Caco-2 (cell line): ENCODE measurements around the gene INPP5D. TPM values are rescaled to one million over a fixed set of nuclear protein-coding genes. Genes with fewer than 3 reads are reported as not detected.
"Not testable (repeated sequence)": the region's sequence is repeated elsewhere in the genome, so short reads cannot be mapped to it uniquely, and the experiment has no call there.

Source experiments
- BruUV-seq: library from RNA; stranded (reverse); fragments of 400-500 nt; replicated peaks from 2 replicates; lab custom pipeline; 2021; lab: Mats Ljungman, UMichigan
- CTCF ChIA-PET: fragments of 300-600 bp; sonication (Branson Sonifier 250); formaldehyde crosslinking; loops from one replicate; lab custom pipeline; 2022; ENCODE audit warnings: antibody characterized with exemption; lab: Charles Lee
- POLR2A ChIA-PET: fragments of 300-600 bp; sonication (Branson Sonifier 250); formaldehyde crosslinking; loops from one replicate; lab custom pipeline; 2022; ENCODE audit warnings: antibody characterized with exemption; lab: Charles Lee
- DNase-seq, 2 experiments: peaks; one replicate each; pipeline versions ENCODE4 v3.0.0 to v3.0.0-alpha.2; 2020 to 2022
- H3K27me3 ChIP-seq: replicated peaks from 2 replicates; pipeline ENCODE4 v1.6.0; 2011; ENCODE audit warnings: low read length; ENCODE audit not compliant: control insufficient read depth, insufficient read depth
- H3K36me3 ChIP-seq: 2 replicates; pipeline ENCODE4 v1.5.1; 2011; ENCODE audit warnings: low read length; ENCODE audit not compliant: control insufficient read depth, insufficient read depth
- H3K4me1 ChIP-seq: fragments of 250-450 bp; sonication (Bioruptor Pico); 2 replicates; pipeline ENCODE4 v1.5.1; 2020; ENCODE audit warnings: mild to moderate bottlenecking
- H3K4me3 ChIP-seq: 2 replicates; pipeline ENCODE4 v1.5.1; 2011; ENCODE audit warnings: low read depth, mild to moderate bottlenecking, control low read depth, low read length
- H3K9me3 ChIP-seq: fragments of 250-450 bp; sonication (Bioruptor Pico); 2 replicates; pipeline ENCODE4 v1.5.1; 2020; ENCODE audit warnings: mild to moderate bottlenecking, moderate library complexity
- H3K27ac Mint-ChIP-seq: one replicate; pipeline ENCODE4 v1.8.0; 2022; ENCODE audit warnings: mixed read lengths; ENCODE audit not compliant: unreplicated experiment
- H3K27me3 Mint-ChIP-seq: one replicate; pipeline ENCODE4 v1.8.0; 2022; ENCODE audit warnings: mixed read lengths; ENCODE audit not compliant: insufficient read depth, unreplicated experiment
- H3K36me3 Mint-ChIP-seq: one replicate; pipeline ENCODE4 v1.8.0; 2022; ENCODE audit warnings: mild to moderate bottlenecking, mixed read lengths; ENCODE audit not compliant: insufficient read depth, unreplicated experiment
- H3K4me1 Mint-ChIP-seq: one replicate; pipeline ENCODE4 v1.8.0; 2022; ENCODE audit warnings: low read depth, mixed read lengths; ENCODE audit not compliant: unreplicated experiment
- H3K4me3 Mint-ChIP-seq: one replicate; pipeline ENCODE4 v1.8.0; 2022; ENCODE audit warnings: mild to moderate bottlenecking, moderate library complexity, mixed read lengths; ENCODE audit not compliant: unreplicated experiment
- H3K9me3 Mint-ChIP-seq: one replicate; pipeline ENCODE4 v1.8.0; 2022; ENCODE audit warnings: mixed read lengths; ENCODE audit not compliant: unreplicated experiment
- intact Hi-C: fragments of 100-400 bp; cut with micrococcal nuclease; formaldehyde crosslinking; loops from one replicate; pipeline ENCODE4 v1.10.0; 2022; ENCODE audit not compliant: unreplicated experiment
- total RNA-seq: library from RNA; stranded (reverse); gene quantifications from 2 replicates; pipeline ENCODE4 v1.2.3, GENCODE V29; 2022
- TF ChIP-seq, protein P1 (sequence below), 2 experiments: fragments of 200-600 bp in 1 of 2; IDR thresholded peaks; 1 replicate in 1 of 2; 2 replicates in 1 of 2; pipeline versions ENCODE4 v1.5.1 to v1.8.0; 2011 to 2022; ENCODE audit warnings: antibody characterized with exemption in 1 of 2, control low read depth in 1 of 2, inconsistent platforms in 1 of 2, low read depth in 1 of 2, low read length in 1 of 2, mild to moderate bottlenecking in 1 of 2, moderate library complexity in 1 of 2; ENCODE audit not compliant: insufficient read depth in 1 of 2, severe bottlenecking in 1 of 2, unreplicated experiment in 1 of 2

The INPP5D gene
- total RNA-seq, 1 experiment from 2014 or later, result not detected

DNA sequence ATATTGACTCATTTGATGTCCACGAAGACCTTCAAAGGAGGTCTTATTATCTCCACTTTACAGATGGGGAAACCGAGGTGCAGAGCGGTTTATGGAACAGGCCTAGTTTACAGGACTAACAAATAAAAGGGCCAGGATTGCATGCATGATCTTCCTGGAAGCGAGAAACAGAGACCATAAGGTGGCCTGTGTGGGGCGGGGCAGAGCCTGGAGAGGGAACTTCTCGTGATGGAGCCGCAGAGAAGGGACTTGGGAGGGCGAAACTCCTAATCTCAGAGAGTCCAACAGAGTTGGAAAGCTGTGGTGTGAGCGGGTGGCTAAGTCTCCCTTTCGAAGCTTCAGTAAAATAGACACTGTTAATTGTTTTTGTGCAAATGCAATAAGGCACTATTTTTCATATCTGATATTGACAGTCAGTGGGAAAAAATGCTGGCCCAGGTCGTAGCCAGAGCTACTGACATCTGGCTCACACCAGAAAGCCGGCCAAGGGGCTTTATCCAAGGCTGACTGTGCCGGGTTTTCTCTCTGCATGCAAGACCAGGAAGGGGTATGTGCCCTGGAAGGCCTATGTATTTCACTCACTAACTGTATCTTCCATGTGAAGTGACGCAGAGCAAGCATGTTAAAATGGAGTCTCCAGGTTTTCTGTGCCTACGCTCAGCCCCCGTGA is 4.5 kb downstream of the INPP5D start:
- DNase-seq, result no peak
- H3K36me3 Mint-ChIP-seq, result no peaks in the 10 kb centered on the region
- no peak overlapping the region for H3K4me3 Mint-ChIP-seq
- no peaks in the 10 kb centered on the region for H3K9me3 ChIP-seq
- H3K36me3 ChIP-seq, result no peaks in the 10 kb centered on the region
- H3K27ac Mint-ChIP-seq, result no peak overlapping the region
- POLR2A ChIA-PET, result no interaction called here
- no peaks in the 10 kb centered on the region for H3K9me3 Mint-ChIP-seq
- intact Hi-C loops, result no loop called here
- peaks cover 4% of the 10 kb centered on the region for H3K27me3 Mint-ChIP-seq
- CTCF ChIA-PET, result interaction anchor here (0.6 to 1.1 kb wide), 2 partner anchors 36 to 1172 kb away, joined by 3 to 7 read pairs; no protein-coding TSS in a partner anchor
- no TSS peak for BruUV-seq
- no peaks in the 10 kb centered on the region for H3K4me1 ChIP-seq
- no peaks in the 10 kb centered on the region for H3K4me1 Mint-ChIP-seq
- H3K4me3 ChIP-seq, result no peak overlapping the region
- H3K27me3 ChIP-seq, result no peaks in the 10 kb centered on the region; the same call in 1 of the 2 replicates
- TF ChIP-seq, protein P1, sequence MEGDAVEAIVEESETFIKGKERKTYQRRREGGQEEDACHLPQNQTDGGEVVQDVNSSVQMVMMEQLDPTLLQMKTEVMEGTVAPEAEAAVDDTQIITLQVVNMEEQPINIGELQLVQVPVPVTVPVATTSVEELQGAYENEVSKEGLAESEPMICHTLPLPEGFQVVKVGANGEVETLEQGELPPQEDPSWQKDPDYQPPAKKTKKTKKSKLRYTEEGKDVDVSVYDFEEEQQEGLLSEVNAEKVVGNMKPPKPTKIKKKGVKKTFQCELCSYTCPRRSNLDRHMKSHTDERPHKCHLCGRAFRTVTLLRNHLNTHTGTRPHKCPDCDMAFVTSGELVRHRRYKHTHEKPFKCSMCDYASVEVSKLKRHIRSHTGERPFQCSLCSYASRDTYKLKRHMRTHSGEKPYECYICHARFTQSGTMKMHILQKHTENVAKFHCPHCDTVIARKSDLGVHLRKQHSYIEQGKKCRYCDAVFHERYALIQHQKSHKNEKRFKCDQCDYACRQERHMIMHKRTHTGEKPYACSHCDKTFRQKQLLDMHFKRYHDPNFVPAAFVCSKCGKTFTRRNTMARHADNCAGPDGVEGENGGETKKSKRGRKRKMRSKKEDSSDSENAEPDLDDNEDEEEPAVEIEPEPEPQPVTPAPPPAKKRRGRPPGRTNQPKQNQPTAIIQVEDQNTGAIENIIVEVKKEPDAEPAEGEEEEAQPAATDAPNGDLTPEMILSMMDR (IDR thresholded peaks at IDR 0.05; ENCODE audit: insufficient read depth in 1 of 2, low read depth in 1 of 2, low read length in 1 of 2, severe bottlenecking in 1 of 2, unreplicated experiment in 1 of 2), result no peak

DNA sequence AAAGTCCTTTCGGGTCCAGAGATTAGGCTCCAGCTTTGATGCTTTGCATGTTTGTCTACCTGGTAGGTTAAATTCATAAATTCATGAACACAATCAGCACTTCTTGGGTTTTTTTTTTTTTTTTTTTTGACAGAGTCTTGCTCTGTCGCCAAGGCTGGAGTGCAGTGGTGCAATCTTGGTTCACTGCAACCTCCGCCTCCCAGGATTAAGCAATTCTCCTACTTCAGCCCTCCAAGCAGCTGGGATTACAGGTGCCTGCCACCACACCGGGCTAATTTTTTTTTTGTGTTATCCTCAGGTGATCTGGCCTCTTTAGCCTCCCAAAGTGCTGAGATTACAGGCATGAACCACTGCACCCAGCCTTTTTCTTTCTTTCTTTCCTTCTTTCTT is 5.1 kb downstream of the INPP5D start:
- H3K27me3 Mint-ChIP-seq, H3K36me3 ChIP-seq, H3K9me3 ChIP-seq, H3K4me1 ChIP-seq, H3K9me3 Mint-ChIP-seq, H3K4me1 Mint-ChIP-seq, intact Hi-C loops, H3K27me3 ChIP-seq, POLR2A ChIA-PET, H3K36me3 Mint-ChIP-seq, H3K4me3 ChIP-seq, H3K4me3 Mint-ChIP-seq, DNase-seq, H3K27ac Mint-ChIP-seq, BruUV-seq: not testable (repeated sequence)
- CTCF ChIA-PET, result interaction anchor here (0.6 kb wide), 1 partner anchor 1172 kb away, joined by 7 read pairs; no protein-coding TSS in a partner anchor

GRCh38 chr2:233065954-233066470 is 5.9 kb downstream of the INPP5D start:
- DNase-seq, result no peak
- H3K4me3 Mint-ChIP-seq, result no peak overlapping the region
- H3K4me1 Mint-ChIP-seq, result no peaks in the 10 kb centered on the region
- no peaks in the 10 kb centered on the region for H3K36me3 ChIP-seq
- no peak overlapping the region for H3K27ac Mint-ChIP-seq
- H3K4me1 ChIP-seq, result no peaks in the 10 kb centered on the region
- TF ChIP-seq, protein P1 (IDR thresholded peaks at IDR 0.05; ENCODE audit: insufficient read depth in 1 of 2, low read depth in 1 of 2, low read length in 1 of 2, severe bottlenecking in 1 of 2, unreplicated experiment in 1 of 2), result no peak
- no peaks in the 10 kb centered on the region; the same call in 1 of the 2 replicates for H3K27me3 ChIP-seq
- ChIA-PET CTCF (no interaction called here), POLR2A (no interaction called here)
- H3K36me3 Mint-ChIP-seq, result no peaks in the 10 kb centered on the region
- no peaks in the 10 kb centered on the region for H3K9me3 ChIP-seq
- H3K9me3 Mint-ChIP-seq, result no peaks in the 10 kb centered on the region
- intact Hi-C loops, result no loop called here
- H3K4me3 ChIP-seq, result no peak overlapping the region
- no TSS peak for BruUV-seq
- peaks cover 4% of the 10 kb centered on the region for H3K27me3 Mint-ChIP-seq
